HG02571 (cell line): Measurements from ENCODE around the gene PRMT7.

Experiments
- ATAC-seq: cut with Tn5 transposase; IDR thresholded peaks from one replicate; pipeline ENCODE4 v1.9.1; 2021; ENCODE audit warnings: mild to moderate bottlenecking, moderate library complexity; ENCODE audit not compliant: unreplicated experiment

Gene PRMT7

DNA sequence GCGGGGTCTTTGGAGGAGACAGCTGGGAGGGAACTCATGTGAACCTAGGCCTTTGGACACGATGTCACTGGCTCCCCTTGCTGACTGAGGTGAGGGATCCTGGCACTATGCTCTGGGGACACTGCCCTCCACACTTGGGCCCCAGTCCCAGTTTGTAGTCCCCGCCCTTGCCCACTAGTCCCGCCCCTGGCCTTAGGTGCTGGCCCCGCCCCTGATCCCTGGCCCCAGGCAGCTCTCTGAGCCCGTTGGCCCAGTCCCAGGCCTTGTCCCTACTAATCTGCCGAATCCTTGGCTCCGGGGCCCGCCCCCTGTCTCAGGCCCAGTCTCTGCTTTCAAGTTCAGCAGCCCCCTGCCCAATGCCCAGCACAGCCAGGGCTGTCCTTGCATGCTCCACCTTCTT lies 76.5 kb downstream of the PRMT7 start:
- no peak for ATAC-seq

DNA sequence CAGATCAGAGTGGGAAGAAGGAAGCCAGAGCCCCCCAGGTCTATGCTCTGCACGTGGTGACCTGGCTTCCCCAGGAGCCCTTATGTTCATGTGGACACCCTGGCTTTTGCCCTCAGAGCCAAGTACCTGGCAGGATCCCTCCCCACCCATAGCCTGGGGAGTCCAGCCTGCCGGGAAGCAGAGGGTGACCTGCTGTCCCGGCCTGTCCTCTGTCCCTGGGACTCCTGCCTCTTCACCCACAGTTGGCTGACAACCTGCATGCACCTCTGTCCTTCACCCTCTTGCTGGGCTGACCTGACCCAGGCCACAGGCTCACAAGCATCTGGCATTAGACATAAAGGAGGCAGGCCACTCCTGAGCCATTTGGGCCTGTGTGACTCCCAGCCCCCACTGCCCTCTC lies 77.3 kb downstream of the PRMT7 start:
- no peak for ATAC-seq

DNA sequence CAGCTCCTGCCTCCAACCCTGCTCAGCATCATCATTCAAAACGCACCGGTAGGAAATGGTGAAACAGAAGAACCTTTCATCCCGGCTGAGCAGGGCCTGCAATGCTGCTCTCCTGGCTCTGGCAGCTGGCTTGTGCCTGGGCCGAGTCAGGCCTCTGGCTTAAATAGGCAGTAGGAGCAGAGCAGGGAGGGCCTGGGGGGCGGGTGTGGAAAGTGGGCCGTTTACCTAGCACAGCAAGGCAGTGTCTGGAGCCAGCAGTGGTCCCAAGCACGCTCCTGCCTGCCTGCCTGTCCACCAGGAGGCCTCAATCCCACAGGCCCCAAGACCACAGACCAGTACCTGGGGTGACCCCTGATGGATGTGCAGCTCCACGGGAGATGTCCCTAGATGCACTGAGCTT lies 78.2 kb downstream of the PRMT7 start:
- ATAC-seq = no peak

DNA sequence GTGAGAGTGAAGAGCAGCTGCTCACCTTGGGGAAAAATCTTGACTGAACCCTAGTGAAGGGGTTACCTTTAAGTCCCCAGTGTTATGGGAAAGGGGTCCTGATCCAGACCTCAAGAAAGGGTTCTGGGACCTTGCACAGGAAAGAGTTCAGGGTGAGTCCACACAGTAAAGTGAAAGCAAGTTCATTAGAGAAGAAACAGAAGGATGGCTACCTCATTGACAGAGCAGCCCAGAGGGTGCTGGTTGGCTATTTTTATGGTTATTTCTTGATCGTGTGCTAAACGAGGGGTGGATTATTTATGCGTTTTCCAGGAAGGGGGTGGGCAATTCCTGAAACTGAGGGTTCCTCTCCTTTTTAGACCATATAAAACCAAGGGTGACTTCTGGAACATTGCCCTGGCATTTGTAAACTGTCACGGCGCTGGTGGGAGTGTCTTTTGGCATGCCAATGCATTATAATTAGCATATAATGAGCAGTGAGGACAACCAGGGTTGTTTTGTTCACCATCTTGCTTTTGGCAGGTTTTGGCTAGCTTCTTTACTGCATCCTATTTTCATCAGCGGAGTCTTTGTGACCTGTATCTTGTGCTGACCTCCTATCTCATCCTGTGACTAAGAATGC lies 79.0 kb downstream of the PRMT7 start:
- no peak for ATAC-seq

DNA sequence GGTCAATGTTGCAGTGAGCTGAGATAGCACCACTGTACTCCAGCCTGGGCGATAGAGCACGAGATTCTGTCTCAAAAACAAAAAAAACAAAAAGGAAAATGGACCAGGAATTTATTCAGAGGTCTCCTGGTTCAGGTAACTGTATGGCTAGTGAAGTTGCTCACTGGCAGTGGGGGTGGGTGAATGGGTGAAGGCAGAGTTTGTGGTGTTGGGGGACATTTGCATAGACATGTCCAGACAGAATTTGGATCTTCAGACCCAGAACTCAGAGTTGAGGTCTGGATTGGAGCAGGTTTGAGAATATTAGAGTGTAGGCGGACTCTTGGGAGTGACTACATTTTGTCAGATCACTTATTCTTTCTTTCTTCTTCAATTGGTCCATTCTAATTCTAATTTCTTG lies 82.5 kb downstream of the PRMT7 start:
- no peak for ATAC-seq

DNA sequence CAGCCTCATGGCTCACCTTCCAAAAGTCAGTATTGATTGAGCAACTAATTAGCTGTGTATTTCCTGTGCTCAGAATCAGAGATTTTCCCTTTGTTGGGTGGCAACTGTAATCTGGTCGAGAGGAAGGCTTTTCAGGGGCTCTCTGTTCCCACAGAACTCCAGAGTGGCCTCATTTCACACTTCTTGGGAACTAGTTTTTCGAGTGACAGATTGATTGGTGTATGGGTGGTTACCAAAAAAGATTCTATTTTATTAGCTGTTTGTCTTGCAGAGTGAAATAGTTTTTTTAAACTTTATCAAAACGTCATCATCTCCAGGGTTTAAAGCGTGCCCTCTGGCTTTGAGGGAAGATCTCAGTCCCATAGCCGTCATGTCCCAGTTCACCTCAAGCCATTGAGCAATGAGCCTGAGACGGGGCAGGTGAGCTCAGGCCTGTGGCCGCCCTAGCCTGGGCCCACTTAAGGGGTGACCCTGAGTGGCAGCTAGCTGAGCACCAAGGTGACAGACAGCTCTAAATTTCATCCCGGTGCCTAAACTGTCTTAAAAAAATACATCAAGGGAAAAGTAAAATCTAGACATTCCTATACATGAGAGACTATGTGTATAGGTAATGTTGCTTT lies 84.5 kb downstream of the PRMT7 start:
- no peak for ATAC-seq

DNA sequence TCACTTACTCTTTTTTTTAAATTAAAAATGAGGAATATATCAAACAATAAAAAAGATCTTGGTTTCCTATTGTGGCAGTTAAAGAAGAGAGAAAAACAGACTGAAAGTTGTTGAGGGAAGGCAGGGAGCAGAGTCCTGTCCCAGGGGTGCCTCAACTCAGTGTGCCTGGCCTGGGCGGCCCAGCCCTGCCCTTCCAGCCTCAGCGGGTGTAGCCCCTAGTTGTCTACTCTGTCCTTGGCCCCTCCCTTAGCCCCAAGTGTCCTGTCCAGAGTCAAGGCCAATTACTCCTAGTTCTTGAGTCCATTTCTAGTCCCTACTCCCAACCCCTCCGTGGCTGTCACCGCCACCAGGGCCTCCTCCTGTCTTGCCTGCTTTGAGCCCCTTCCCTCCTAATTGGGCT lies 85.0 kb downstream of the PRMT7 start:
- no peak for ATAC-seq

DNA sequence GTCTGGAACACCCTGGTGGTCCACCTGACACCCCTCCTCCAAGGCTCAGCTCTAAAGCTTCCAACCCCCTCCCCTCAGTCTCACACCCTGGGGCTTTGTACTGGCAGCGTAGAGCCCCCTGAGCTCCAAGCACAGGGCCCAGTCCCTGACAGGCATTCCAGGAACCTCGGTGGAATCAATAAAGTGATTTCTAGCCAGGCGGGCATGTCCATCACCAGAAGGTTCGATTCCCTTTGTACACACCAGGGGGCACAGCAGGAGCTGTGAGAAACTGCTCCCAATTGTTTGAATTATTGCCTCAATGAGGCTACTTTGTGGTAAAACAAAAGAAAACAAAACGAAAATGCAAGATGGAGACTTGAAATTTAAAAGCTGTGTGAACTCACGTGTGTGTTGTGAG lies 85.7 kb downstream of the PRMT7 start:
- no peak for ATAC-seq

DNA sequence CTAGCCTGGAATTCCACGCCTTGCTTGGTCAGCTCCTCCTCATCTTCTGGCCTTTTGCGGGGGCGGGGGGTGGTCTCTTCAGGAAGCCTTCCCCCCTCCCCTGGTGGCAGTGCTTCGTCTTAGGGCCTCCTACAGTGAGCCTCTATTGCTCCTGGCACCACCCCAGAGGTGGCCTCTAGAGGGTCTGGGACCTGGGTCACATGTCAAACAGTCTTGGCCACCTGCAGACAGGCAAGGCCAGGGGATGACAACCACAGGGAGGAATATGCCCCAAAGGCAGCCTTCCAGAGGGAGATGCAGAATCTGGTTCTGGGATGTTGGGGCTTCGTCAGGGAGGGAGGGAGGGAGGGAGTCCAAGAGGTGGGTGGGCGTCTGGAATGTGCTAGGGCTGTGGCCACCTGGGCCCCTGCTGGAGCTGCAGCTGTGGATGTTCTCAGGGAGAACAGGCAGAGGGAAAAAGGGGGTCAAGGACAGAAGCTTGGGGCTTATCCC lies 86.9 kb downstream of the PRMT7 start:
- ATAC-seq = no peak

DNA sequence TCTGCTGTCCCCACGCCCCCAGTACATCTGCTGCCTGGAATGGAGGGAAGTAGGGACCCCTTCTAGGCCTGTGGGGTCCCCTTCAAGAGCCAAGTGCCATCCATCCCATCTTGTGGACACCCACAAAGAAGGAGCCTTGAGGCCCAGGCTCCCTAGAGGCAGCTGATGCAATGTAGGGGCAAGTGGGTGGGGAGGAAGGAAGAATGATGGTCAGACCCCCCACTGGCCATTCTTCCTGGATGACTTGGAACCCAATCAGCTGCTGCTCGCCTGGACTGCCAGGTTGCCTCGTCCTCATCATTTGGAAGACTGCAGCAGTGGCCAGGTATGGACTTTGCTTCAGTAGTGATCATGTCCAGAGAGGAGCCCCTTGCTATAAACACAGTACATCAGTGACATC lies 88.6 kb downstream of the PRMT7 start:
- ATAC-seq = no peak

DNA sequence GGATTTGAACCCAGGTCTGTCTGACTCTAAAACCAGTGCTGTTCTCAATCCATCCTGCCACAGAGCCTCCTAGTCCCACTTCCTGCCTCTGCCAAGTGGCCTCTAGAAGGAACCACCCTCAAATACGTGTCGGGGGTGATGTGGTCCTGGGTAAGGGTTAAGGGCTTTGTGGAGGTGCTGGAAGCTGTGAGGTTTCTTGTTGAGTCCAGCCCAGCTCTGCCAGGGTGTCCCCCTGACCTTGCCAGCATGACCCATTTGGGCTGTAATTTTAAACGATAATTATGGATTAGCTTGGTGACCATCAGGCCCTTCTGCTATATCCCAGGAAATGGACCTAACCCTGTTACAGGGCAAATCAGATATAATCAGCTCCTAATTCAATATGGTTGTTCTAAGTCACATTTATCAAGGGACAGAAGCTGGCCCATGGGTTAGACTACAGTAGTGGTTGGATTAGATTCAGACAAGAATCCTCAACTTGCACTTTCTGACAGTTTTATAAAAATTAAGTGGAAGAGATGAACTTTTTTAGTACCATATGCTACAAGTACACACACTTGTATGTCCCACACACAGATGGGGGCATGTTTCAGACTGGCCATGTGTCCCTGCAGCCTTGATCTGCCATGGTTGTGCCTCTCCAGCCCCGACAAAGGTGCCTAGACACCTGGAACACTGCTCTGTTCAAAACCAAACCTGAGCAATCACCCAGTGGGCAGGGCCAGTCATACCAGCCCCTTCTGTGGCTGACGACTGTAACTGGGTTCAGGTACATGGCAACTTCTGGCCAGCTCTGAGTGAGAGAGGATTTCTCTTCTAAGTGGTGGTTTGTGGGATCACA lies 89.5 kb downstream of the PRMT7 start:
- ATAC-seq = no peak

DNA sequence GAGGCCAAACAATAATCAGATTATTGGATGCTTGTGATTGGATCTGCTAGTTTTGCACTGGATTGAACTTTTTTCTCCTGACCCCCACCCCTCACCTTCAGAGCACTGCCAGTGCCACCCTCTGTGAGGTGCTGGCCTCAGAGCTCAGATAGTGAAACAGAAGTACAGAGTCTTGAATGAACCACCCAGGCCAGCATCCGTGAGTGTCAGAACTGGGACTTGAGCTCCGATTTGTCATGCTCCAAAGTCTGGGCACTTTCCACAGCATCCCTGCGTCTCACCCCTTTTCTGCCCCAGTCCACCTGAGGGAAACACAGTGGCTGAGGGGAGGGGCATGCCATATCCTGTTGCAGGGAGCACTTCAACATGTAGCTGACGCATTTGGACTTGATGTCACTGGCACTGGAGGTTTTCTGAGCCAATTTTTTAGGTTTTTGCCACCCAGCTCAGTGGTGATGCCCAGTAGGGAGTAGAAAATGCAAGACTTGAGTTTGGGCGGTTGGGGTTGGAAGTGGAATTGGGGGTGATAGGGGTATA lies 90.2 kb downstream of the PRMT7 start:
- ATAC-seq = no peak

DNA sequence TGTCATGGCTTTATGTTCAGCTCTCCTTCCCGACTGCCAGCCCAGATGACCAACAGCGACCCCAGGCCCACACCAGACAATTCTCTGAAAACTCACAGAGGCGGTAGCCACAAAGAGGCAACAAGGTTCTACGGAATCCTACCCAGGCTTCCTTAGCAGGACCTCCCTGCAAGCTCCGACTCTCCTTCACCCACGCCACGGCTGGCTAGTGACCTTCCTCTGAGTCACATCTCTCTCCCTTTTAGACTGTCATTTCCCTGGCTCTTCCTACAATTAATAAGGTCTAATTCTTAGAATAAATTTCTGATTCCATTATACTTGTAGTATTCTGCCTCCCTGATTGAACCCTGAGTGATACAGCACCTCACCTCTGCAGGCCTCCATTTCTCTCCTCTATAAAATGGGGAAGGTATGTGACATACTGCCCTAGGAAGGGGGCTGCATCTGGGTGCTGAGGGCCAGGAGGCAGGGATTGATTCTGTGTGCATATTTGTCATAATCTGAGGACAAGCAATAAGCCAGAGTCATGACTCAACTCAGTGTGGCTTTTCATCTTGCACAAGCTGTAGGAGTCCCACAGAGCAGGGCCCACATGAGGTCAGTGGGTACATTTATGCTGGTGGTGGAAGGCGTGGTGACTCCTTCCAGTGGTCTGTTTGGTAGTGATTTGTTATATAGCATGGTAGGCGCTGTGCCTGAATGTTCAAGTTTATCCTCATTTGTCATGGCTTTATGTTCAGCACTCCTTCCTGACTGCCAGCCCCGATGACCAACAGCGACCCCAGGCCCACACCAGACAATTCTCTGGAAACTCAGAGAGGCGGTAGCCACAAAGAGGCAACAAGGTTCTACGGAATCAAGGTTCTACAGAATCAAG lies 91.3 kb downstream of the PRMT7 start:
- no peak for ATAC-seq

DNA sequence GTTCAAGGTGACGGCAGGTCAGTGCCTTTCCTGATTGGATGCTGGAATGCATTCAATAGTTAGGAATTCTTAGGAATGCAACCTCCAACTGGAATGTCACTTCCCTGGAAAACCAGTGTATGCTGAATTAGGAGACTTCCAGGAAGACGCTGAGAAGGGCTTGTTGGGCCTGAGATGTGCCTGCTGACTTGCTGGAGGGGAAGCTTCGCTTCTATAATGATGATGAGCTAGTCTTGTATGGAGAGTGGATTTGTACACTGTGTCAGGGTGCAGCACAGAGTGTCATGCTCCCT lies 91.9 kb downstream of the PRMT7 start:
- no peak for ATAC-seq

DNA sequence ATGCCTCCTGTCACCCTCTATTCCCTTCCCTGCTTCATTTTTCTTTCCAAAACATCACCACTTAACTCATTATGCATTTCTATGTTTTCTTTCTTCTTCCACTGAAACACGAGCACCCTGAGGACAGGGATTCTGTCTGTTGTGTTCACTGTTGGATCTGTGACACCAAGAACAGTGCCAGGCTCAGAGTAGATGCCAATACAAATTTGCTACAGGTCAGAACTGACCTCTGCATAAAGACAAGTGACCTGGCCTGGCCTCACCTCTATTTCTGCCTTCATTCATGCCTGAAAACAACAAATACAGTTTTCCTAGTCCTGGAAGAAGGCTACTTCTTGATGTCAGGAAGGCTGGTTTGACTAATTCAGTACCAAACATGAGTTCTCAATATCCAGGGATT lies 92.4 kb downstream of the PRMT7 start:
- ATAC-seq = no peak

DNA sequence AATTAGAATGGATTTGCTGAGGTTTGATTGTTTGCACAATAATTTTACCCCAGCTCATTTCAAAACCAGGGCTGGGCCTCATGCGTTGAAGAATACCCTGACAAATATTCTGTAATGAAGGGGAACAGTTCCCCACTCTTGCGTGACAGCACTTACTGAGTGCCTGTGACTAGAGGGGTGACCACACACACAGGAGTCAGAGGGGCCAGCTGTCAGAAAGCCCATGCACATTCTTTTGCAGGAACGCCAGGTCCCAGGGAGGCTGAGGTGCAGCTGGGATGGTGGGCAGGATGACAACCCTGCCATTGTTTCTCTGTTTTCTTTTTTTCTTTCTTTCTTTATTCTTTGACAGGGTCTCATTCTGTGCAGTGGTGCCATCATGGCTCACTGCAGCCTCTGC lies 92.9 kb downstream of the PRMT7 start:
- no peak for ATAC-seq

DNA sequence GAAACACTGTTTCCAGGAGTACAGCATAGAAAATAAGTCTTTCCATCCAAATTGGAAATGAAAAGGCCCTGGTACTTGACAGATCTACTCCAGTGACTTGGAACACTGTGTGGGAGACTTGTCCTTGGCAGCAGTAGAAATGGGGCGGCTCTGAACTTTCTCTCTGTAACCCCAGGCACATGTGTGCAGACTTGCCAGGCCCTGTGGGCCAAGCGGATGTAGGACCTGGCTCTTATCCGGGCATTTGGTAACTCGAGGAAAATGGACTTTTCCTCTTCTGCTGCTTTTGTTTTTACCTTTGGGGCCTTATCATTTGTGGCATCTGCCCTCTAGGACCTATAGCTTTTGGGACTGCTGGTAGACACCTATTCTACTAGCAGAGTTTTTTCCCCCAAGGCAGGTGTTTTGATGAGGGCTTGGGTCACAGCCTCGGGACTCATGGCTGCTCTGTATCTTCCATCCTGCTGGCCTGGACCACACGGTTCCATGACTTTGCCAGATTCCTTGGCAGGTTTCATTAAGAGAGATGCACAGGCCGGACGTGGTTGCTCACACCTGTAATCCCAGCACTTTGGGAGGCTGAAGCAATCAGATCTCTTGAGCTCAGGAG lies 94.0 kb downstream of the PRMT7 start:
- no peak for ATAC-seq

DNA sequence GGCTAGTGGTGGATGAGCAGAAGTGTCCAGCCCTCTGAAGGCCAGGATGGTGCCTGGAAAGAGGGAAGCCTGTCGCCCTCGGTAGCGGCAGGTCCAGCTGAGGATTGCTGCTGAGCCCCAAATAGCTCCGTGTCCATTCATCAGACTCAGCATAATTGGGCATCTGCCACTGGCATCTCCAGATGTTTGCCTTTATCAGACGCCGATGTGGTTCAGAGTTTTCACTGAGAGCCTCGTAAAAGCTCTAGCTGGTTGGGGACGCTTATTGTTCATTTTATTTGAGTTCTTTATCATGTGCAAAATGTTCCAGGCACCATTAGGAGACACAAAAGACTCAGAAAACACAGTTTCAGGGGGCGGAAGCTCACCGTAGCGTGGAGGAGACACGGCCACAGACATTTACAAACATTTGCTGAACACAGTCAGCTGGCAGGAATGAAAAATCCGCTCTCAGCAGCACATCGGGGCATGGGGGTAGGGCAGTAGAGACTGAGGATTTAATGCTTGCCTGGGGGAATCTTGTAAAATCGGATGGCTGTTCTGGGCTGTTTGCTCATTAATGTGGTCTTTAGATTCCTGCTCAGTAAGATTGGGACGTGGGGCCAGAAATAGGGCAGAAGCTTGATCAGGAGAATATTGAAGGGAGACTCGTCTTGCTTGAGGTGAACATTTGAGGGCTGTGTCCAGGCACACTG lies 95.8 kb downstream of the PRMT7 start:
- no peak for ATAC-seq
